Esophagus squamous epithelium (tissue), 5 donors: ENCODE measurements around the gene MAN2A1. TPM values are rescaled to one million over a fixed set of nuclear protein-coding genes. Genes with fewer than 3 reads are reported as not detected.

ENCODE experiments used
- DNase-seq: peaks from one replicate; lab custom pipeline; 2025; lab: John Stamatoyannopoulos, UW
- H3K27ac ChIP-seq, 4 donors: fragments of 200-600 bp; sonication (generic); one replicate each; pipeline ENCODE4 v1.5.1; 2016 to 2019; ENCODE audit warnings: mild to moderate bottlenecking in 1 of 4
- H3K27me3 ChIP-seq, 4 donors: fragments of 200-600 bp; sonication (generic); 1 replicate in 3 of 4; 2 replicates in 1 of 4; pipeline versions ENCODE4 v1.5.1 to v1.6.0; 2017 to 2021; ENCODE audit warnings: antibody characterized with exemption in 1 of 4
- H3K36me3 ChIP-seq, 3 donors: fragments of 200-600 bp; sonication (generic); one replicate each; pipeline ENCODE4 v1.5.1; 2016 to 2019
- H3K4me1 ChIP-seq, 3 donors: fragments of 200-600 bp; sonication (generic); one replicate each; pipeline ENCODE4 v1.5.1; 2017 to 2019
- H3K4me3 ChIP-seq, 4 donors: fragments of 200-600 bp; sonication (generic); 1 replicate in 3 of 4; 2 replicates in 1 of 4; pipeline ENCODE4 v1.5.1; 2016 to 2019; ENCODE audit warnings: mild to moderate bottlenecking in 2 of 4, moderate library complexity in 1 of 4
- H3K9me3 ChIP-seq, 3 donors: fragments of 200-600 bp; sonication (generic); one replicate each; pipeline ENCODE4 v1.5.1; 2016 to 2019
- CTCF ChIP-seq, 6 experiments: fragments of 450-650 bp in 4 of 6; fragments of 200-600 bp in 2 of 6; sonication (generic) in 2 of 6; IDR thresholded peaks; one replicate each; pipeline ENCODE4 v1.5.1; 2016 to 2019; ENCODE audit warnings: antibody characterized with exemption in 6 of 6, mild to moderate bottlenecking in 4 of 6, moderate library complexity in 4 of 6
- POLR2A ChIP-seq, 4 donors: fragments of 450-650 bp; IDR thresholded peaks; one replicate each; pipeline ENCODE4 v1.6.1; 2017; ENCODE audit warnings: antibody characterized with exemption in 4 of 4, mild to moderate bottlenecking in 4 of 4, moderate library complexity in 3 of 4
- WGBS, 2 donors: methylation state at CpG; one replicate each; pipeline ENCODE4 v1.1.5; 2018; 5-methylcytosine and 5-hydroxymethylcytosine counted together
- intact Hi-C: fragments of 100-400 bp; cut with DNase I; formaldehyde crosslinking; loops from one replicate; pipeline ENCODE4 v1.15.0; 2022
- total RNA-seq, 4 donors: library from RNA; depleted of rRNA; stranded (reverse); fragments of >200 nt; gene quantifications; one replicate each; pipeline ENCODE4 v1.1.0, GENCODE V29; 2016
- donor health status: DM: yes; HTN: yes; CAD: no.

The MAN2A1 gene
- total RNA-seq, 4 donors from 2014 or later = 27.4 to 40.1 (median 37.4) TPM

DNA sequence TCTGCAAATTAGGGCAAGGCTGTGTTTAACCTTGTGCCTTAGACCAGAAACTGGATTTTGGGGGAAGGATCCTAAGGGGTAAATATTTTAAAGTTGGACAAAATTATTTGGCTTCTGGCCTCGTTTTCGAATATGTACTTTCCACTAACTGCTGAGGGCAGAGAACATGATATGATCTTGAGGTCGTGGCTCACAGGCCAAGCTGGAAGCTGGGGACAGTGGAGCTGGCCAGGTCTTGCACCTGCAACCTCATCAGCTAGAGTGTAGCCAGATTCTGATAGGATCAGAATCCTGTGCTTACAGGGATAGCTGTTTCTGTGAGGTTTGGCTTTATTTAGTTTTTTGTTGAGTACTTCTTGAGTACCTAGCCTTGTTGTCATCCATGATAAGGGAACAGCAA lies 24.9 kb downstream of the MAN2A1 start:
- no peak overlapping the region for H3K4me3 ChIP-seq
- intact Hi-C loops = no loop called here

GRCh38 chr5:109718216-109718615 lies 28.5 kb downstream of the MAN2A1 start:
- no peaks in the 10 kb centered on the region for H3K9me3 ChIP-seq
- no peak for TF ChIP-seq POLR2A (IDR thresholded peaks at IDR 0.05)
- TF ChIP-seq CTCF (IDR thresholded peaks at IDR 0.05) = no peak
- no peak overlapping the region for H3K27ac ChIP-seq
- H3K4me1 ChIP-seq = no peaks in the 10 kb centered on the region
- intact Hi-C loops = no loop called here
- 67 to 90% methylated on average over 3 of the region's 3 CpGs for WGBS, 2 donors
- no peak overlapping the region for H3K4me3 ChIP-seq
- H3K27me3 ChIP-seq = no peaks in the 10 kb centered on the region
- DNase-seq = no peak
- H3K36me3 ChIP-seq = peaks cover 0 to 31% (median 0%) of the 10 kb centered on the region in 3 donors

More for the DNA sequence above, 24.9 kb downstream of the MAN2A1 start:
- no peak for TF ChIP-seq POLR2A (IDR thresholded peaks at IDR 0.05)
- no peak for TF ChIP-seq CTCF (IDR thresholded peaks at IDR 0.05)
- Histone ChIP-seq H3K27me3 (no peaks in the 10 kb centered on the region), H3K9me3 (no peaks in the 10 kb centered on the region), H3K4me1 (no peaks in the 10 kb centered on the region), H3K36me3 (peaks cover 0 to 31% (median 0%) of the 10 kb centered on the region in 3 donors), H3K27ac (no peak overlapping the region)
- DNase-seq = no peak
- 59 to 73% methylated on average over 3 of the region's 3 CpGs for WGBS, 2 donors

DNA sequence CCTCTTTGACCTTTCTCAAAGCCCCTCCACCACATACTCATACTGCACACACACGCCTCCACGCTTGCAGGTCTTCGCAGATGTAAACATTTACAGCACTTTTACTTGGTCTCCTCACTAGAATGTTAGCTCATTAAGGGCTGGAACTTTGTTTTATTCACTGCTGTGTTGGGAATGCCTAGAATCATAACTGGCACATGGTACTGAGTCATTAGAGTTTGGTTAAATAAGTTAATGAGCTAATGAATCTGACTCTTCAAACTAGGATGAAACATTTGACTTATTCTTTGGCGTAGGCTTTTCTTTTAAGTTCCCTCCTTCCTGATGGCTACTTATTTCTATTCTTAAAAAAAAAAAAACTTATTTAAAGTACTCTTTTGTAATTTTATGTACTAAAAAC lies 28.9 kb downstream of the MAN2A1 start:
- Histone ChIP-seq H3K36me3 (peaks cover 0 to 31% (median 0%) of the 10 kb centered on the region in 3 donors), H3K27me3 (no peaks in the 10 kb centered on the region), H3K4me3 (no peak overlapping the region), H3K27ac (no peak overlapping the region), H3K4me1 (no peaks in the 10 kb centered on the region), H3K9me3 (no peaks in the 10 kb centered on the region)
- 94 to 96% methylated on average over 4 of the region's 4 CpGs for WGBS, 2 donors
- intact Hi-C loops = no loop called here
- no peak for TF ChIP-seq POLR2A (IDR thresholded peaks at IDR 0.05)
- no peak for TF ChIP-seq CTCF (IDR thresholded peaks at IDR 0.05)
- DNase-seq = no peak

DNA sequence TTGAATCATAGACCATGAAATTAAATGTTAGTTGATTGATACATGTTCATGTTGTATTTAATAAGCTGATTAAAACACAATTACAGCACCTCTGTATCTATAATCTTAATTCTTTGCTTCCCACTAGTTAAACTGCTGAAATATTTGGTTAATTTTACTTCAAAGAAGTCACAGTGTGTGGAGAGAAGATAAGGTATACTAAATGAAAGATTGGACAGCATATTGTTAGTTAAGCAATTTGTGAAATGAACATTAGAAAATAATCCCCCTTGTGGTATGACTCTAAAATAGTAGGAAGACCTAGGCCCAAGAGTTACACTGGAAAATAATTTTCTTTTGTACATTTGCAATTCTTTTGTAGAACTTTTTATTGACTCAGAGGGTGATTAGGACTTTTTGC lies 30.3 kb downstream of the MAN2A1 start:
- intact Hi-C loops = no loop called here
- DNase-seq = no peak
- H3K4me3 ChIP-seq = no peak overlapping the region

GRCh38 chr5:109721741-109722140 lies 32.0 kb downstream of the MAN2A1 start:
- Histone ChIP-seq H3K27me3 (no peaks in the 10 kb centered on the region), H3K9me3 (no peaks in the 10 kb centered on the region), H3K4me1 (no peaks in the 10 kb centered on the region), H3K27ac (no peak overlapping the region), H3K36me3 (peaks cover 0 to 20% (median 0%) of the 10 kb centered on the region in 3 donors), H3K4me3 (no peak overlapping the region)
- TF ChIP-seq POLR2A (IDR thresholded peaks at IDR 0.05) (no peak), CTCF (IDR thresholded peaks at IDR 0.05) (no peak)
- intact Hi-C loops = no loop called here
- 87 to 94% methylated on average over 1 of the region's 1 CpG for WGBS, 2 donors
- DNase-seq = no peak

More for the DNA sequence above, 30.3 kb downstream of the MAN2A1 start:
- Histone ChIP-seq H3K4me1 (no peaks in the 10 kb centered on the region), H3K27me3 (no peaks in the 10 kb centered on the region), H3K9me3 (no peaks in the 10 kb centered on the region), H3K27ac (no peak overlapping the region), H3K36me3 (peaks cover 0 to 31% (median 0%) of the 10 kb centered on the region in 3 donors)
- TF ChIP-seq CTCF (IDR thresholded peaks at IDR 0.05) (no peak), POLR2A (IDR thresholded peaks at IDR 0.05) (no peak)
